PC-9 (cell line): ENCODE measurements around the gene RAB11FIP2. TPM values are rescaled to one million over a fixed set of nuclear protein-coding genes. Genes with fewer than 3 reads are reported as not detected.
A peak's percentile ranks its signal among the peaks of the same experiment; 100 is the strongest.

ENCODE experiments used
- BruUV-seq: library from RNA; stranded (reverse); fragments of 400-500 nt; replicated peaks from 2 replicates; lab custom pipeline; 2021; lab: Mats Ljungman, UMichigan
- CTCF ChIA-PET: fragments of 300-600 bp; sonication (Branson Sonifier 250); formaldehyde crosslinking; loops from one replicate; lab custom pipeline; 2022; ENCODE audit warnings: antibody characterized with exemption; lab: Charles Lee
- POLR2A ChIA-PET: fragments of 300-600 bp; sonication (Branson Sonifier 250); formaldehyde crosslinking; loops from one replicate; lab custom pipeline; 2022; ENCODE audit warnings: antibody characterized with exemption; ENCODE audit not compliant: unreplicated experiment; lab: Charles Lee
- DNase-seq, 2 experiments: peaks; one replicate each; pipeline versions ENCODE4 v3.0.0 to v3.0.0-alpha.2; 2015 to 2022; ENCODE audit warnings: mixed read lengths in 1 of 2
- H2AFZ ChIP-seq: fragments of 200-600 bp; sonication (generic); 2 replicates; pipeline ENCODE4 v1.8.1; 2017; ENCODE audit warnings: antibody characterized with exemption
- H3F3A ChIP-seq: fragments of 200-600 bp; sonication (generic); 2 replicates; pipeline ENCODE4 v1.8.1; 2017; ENCODE audit warnings: antibody characterized with exemption, mild to moderate bottlenecking, low read depth; ENCODE audit not compliant: insufficient read depth
- H3K27ac ChIP-seq: fragments of 200-600 bp; sonication (generic); 2 replicates; pipeline ENCODE4 v1.6.1; 2016; ENCODE audit warnings: mixed run types
- H3K27me3 ChIP-seq: fragments of 200-600 bp; sonication (generic); 2 replicates; pipeline ENCODE4 v1.6.1; 2016; ENCODE audit warnings: low read depth, mixed run types; ENCODE audit not compliant: insufficient read depth
- H3K36me3 ChIP-seq: fragments of 200-600 bp; sonication (generic); 2 replicates; pipeline ENCODE4 v1.6.1; 2016; ENCODE audit warnings: low read depth, mixed run types
- H3K4me1 ChIP-seq: fragments of 200-600 bp; sonication (generic); replicated peaks from 2 replicates; pipeline ENCODE4 v1.6.1; 2016; ENCODE audit warnings: mixed run types; ENCODE audit not compliant: insufficient read depth
- H3K4me2 ChIP-seq: fragments of 200-600 bp; sonication (generic); 2 replicates; pipeline ENCODE4 v1.6.1; 2017; ENCODE audit warnings: mixed run types
- H3K4me3 ChIP-seq: fragments of 200-600 bp; sonication (generic); 2 replicates; pipeline ENCODE4 v1.6.1; 2016; ENCODE audit warnings: mixed run types
- H3K79me2 ChIP-seq: fragments of 200-600 bp; sonication (generic); 2 replicates; pipeline ENCODE4 v1.6.1; 2017; ENCODE audit warnings: low read depth, mixed run types
- H3K9me2 ChIP-seq: fragments of 200-600 bp; sonication (generic); 2 replicates; pipeline ENCODE4 v1.8.1; 2017; ENCODE audit warnings: mild to moderate bottlenecking; ENCODE audit not compliant: insufficient read depth
- H3K9me3 ChIP-seq: fragments of 200-600 bp; sonication (generic); 2 replicates; pipeline ENCODE4 v1.8.1; 2016; ENCODE audit warnings: low read depth; ENCODE audit not compliant: insufficient read depth
- H4K20me1 ChIP-seq: fragments of 200-600 bp; sonication (generic); 2 replicates; pipeline ENCODE4 v1.8.1; 2017; ENCODE audit not compliant: insufficient read depth
- CTCF ChIP-seq: fragments of 200-600 bp; sonication (generic); conservative IDR thresholded peaks from 2 replicates; pipeline ENCODE4 v1.6.1; 2017; ENCODE audit warnings: mixed run types, antibody characterized with exemption, mild to moderate bottlenecking, moderate library complexity
- EZH2 ChIP-seq: fragments of 200-600 bp; sonication (generic); IDR thresholded peaks from 2 replicates; pipeline ENCODE4 v1.8.0; 2017; ENCODE audit warnings: antibody characterized with exemption, low read depth
- intact Hi-C: fragments of 100-400 bp; cut with micrococcal nuclease; formaldehyde crosslinking; loops from one replicate; pipeline ENCODE4 v1.10.0; 2022; ENCODE audit not compliant: unreplicated experiment
- total RNA-seq: library from RNA; stranded (reverse); gene quantifications from 2 replicates; pipeline ENCODE4 v1.2.3, GENCODE V29; 2021

The RAB11FIP2 gene
- total RNA-seq, 1 experiment from 2014 or later, result 6.0 TPM

DNA sequence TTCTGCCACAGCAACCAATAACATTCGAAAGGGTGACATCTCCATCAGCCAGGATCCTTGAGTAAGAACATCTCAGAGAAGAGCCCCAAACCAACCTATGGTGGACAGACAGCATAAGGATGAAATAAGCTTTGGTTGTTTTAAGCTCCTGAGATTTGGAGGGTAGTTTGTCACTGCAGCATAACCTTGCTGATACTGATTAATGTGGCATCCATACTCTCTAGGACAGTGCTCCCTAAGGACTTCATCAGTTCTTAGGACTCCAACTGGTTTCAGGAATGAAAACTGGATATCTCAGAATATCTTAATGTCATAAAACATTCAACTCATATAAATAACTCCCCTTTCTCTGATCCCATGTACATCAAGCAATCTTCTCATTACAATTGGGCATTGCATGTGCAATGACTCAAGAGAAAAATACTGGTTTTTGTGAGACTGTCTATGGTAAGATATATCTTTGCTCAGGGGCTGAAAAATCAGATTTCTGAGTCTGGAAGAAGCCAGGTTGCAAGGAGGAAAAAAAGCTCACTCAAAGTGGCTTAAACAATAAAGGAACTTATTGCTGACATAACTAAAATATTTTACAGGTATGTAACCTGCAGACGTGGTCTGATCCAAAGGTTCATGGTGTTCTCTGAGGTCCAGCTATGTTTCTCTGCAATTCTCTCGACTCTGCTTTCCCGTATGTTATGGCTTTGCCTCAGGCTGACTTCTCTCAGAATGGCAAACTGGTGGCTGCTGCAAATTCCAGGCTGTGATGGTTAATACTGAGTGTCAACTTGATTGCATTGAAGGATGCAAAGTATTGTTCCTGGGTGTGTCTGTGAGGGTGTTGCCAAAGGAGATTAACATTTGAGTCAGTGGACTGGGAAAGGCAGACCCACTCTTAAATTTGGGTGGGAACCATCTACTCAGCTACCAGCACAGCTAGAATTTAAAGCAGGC lies 65.7 kb downstream of the RAB11FIP2 start:
- TF ChIP-seq EZH2, result no peak
- no peak for TF ChIP-seq CTCF
- Histone ChIP-seq H3K4me3 (no peak overlapping the region), H3K79me2 (no peaks in the 10 kb centered on the region), H3K27ac (peak overlapping the region; percentile 67), H4K20me1 (no peaks in the 10 kb centered on the region), H3K36me3 (no peaks in the 10 kb centered on the region), H3F3A (no peaks in the 10 kb centered on the region; the same call in 1 of the 2 replicates), H3K9me3 (no peaks in the 10 kb centered on the region), H3K4me2 (peak overlapping the region; percentile 16; the same call in 1 of the 2 replicates), H2AFZ (no peak overlapping the region), H3K9me2 (no peaks in the 10 kb centered on the region), H3K4me1 (0 out of 2 replicates have a peak, but pooled peaks cover 5% of the 10 kb centered on the region), H3K27me3 (no peaks in the 10 kb centered on the region)
- ChIA-PET POLR2A (no interaction called here), CTCF (no interaction called here)
- intact Hi-C loops, result no loop called here
- no TSS peak for BruUV-seq
- no peak for DNase-seq

- ChIA-PET CTCF (no interaction called here), POLR2A (no interaction called here)
- intact Hi-C loops, result no loop called here
- peak overlapping the region; percentile 38; the same call in 1 of the 2 replicates for H3K4me2 ChIP-seq
- BruUV-seq, result no TSS peak
- no peaks in the 10 kb centered on the region; the same call in 1 of the 2 replicates for H3F3A ChIP-seq
- peak overlapping the region; percentile 67 for H3K27ac ChIP-seq
- no peaks in the 10 kb centered on the region for H3K79me2 ChIP-seq
- no peaks in the 10 kb centered on the region for H3K9me3 ChIP-seq
- H3K36me3 ChIP-seq, result no peaks in the 10 kb centered on the region
- H3K27me3 ChIP-seq, result no peaks in the 10 kb centered on the region
- peak in 1 of 2 experiments; percentile 72 for DNase-seq
- no peak overlapping the region for H2AFZ ChIP-seq
- H4K20me1 ChIP-seq, result no peaks in the 10 kb centered on the region
- H3K4me1 ChIP-seq, result 0 out of 2 replicates have a peak, but pooled peaks cover 5% of the 10 kb centered on the region
- no peak overlapping the region for H3K4me3 ChIP-seq
- H3K9me2 ChIP-seq, result no peaks in the 10 kb centered on the region
- TF ChIP-seq CTCF, result no peak
- TF ChIP-seq EZH2, result no peak
Observed at GRCh38 chr10:117980216-117980615, 66.5 kb downstream of the RAB11FIP2 start.

DNA sequence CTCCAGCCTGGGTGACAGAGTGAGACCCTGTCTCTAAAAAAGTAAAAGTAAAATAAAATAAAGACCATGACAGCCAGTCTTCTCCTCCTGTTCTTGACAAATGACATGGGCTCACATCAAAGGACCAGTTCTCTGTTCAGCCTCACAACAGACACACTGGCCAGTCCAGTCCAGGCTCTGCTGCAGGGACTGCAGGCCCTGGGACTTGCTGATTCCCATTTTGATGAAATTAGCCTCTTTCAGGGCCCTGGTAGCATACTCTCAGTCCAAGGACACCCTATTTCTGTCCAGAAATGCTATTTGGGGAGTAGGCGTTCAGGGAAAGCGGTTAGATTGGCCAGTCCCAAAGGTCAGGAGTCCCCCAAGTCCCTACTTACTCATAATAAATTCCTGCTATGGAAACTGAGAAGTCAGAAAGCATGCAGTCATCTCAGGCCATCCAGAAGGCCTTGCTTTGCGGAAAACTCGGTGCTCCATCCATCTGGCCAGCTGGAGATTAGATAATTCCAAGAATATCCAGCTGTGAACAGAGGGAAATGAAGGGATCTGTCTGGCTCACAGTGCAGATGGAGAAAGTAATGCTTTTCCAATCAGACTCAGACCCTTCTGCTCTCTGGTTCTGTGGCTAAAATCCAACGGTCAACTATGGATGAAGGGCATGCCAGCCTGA lies 74.4 kb downstream of the RAB11FIP2 start:
- no peak overlapping the region for H3K27ac ChIP-seq
- ChIA-PET POLR2A (no interaction called here), CTCF (no interaction called here)
- BruUV-seq, result no TSS peak
- TF ChIP-seq EZH2, result no peak
- no peak for TF ChIP-seq CTCF
- H3K27me3 ChIP-seq, result no peaks in the 10 kb centered on the region
- H3K79me2 ChIP-seq, result no peaks in the 10 kb centered on the region
- no peak overlapping the region for H2AFZ ChIP-seq
- no peak overlapping the region for H3K4me2 ChIP-seq
- H3K36me3 ChIP-seq, result no peaks in the 10 kb centered on the region
- no peaks in the 10 kb centered on the region for H3K9me3 ChIP-seq
- H3K4me3 ChIP-seq, result no peak overlapping the region
- H3K9me2 ChIP-seq, result no peaks in the 10 kb centered on the region
- DNase-seq, result no peak
- no peaks in the 10 kb centered on the region for H3K4me1 ChIP-seq
- intact Hi-C loops, result no loop called here
- H3F3A ChIP-seq, result no peaks in the 10 kb centered on the region
- no peaks in the 10 kb centered on the region for H4K20me1 ChIP-seq
